ENCODE results near the gene GALNT2. TPM values are rescaled to one million over a fixed set of nuclear protein-coding genes. Genes with fewer than 3 reads are reported as not detected.
A peak's percentile ranks its signal among the peaks of the same experiment; 100 is the strongest.

The GALNT2 gene
- total and polyA plus RNA-seq, 3 experiments from 2014 or later, result 15.7 to 69.0 (median 65.6) TPM

DNA sequence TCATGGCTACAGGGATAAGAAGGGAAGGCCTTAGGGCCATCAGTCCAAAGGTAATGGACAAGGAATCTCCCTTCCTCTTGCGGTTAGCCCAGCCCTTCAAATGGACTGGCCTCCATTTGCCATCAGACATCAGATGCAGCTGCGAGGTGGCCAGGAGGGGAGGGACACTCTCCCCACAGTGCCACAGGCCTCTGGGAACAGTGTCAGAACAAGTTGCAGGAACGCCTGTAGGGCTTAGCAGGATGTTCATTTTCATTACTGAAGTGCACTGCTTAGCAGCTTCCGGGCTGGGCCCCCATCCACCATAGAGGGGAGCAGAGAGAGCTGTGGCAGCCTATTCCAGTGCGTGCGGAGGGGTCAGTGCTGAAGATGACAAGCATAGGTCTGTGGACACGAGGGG, 127.5 kb downstream of the GALNT2 start:
- Mint-ChIP-seq H3K9me3 (no peaks in the 10 kb centered on the region), H3K27ac (peak overlapping the region in 2 of 8 donors; percentile 75 to 93), H3K36me3 (peaks cover 0 to 25% (median 14%) of the 10 kb centered on the region in 3 donors), H3K4me3 (peak overlapping the region in 1 of 7 donors; percentile 30), H3K27me3 (no peaks in the 10 kb centered on the region), H3K4me1 (peaks cover 6 to 29% (median 15%) of the 10 kb centered on the region in 3 donors)
- DNase-seq, result no peak
- H3K9me3 ChIP-seq (ENCODE audit: low read length), result no peaks in the 10 kb centered on the region
- H3K27ac ChIP-seq (ENCODE audit: low read depth, low read length), result no peak overlapping the region
- H3K4me3 ChIP-seq (ENCODE audit: low read length), result no peak overlapping the region
- H3K27me3 ChIP-seq (ENCODE audit: insufficient read depth, low read length, poor library complexity, severe bottlenecking), result no peaks in the 10 kb centered on the region
- POLR2A ChIA-PET, result no interaction called here
- CTCF ChIA-PET, result no interaction called here
- no peaks in the 10 kb centered on the region for H3K36me3 ChIP-seq (ENCODE audit: insufficient read depth, low read length)
- H3K4me1 ChIP-seq (ENCODE audit: insufficient read depth, low read length), result no peaks in the 10 kb centered on the region

DNA sequence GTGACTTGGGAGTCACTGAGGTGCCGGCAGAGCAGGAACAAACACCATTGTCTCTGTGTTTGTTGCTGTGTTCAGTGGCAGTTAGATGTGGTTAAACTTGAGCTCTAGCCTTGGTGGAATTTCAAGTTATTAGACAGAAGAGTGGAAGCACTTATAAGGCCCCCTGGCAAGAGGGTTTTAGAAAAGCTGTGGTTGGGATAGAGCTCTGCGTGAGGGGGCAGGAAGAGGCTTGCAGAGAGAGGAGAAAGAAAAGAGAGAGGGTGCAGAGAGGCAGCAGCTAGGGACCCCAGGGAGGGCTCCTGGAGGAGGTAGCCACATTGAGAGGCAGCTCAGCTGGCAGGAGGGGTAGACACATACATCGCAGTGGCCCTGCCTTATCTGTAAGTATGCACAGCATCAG, 128.2 kb downstream of the GALNT2 start:
- Histone ChIP-seq H3K4me3 (ENCODE audit: low read length) (no peak overlapping the region), H3K27ac (ENCODE audit: low read depth, low read length) (no peak overlapping the region), H3K9me3 (ENCODE audit: low read length) (no peaks in the 10 kb centered on the region), H3K36me3 (ENCODE audit: insufficient read depth, low read length) (no peaks in the 10 kb centered on the region), H3K4me1 (ENCODE audit: insufficient read depth, low read length) (no peaks in the 10 kb centered on the region), H3K27me3 (ENCODE audit: insufficient read depth, low read length, poor library complexity, severe bottlenecking) (no peaks in the 10 kb centered on the region)
- POLR2A ChIA-PET, result no interaction called here
- CTCF ChIA-PET, result no interaction called here
- H3K4me3 Mint-ChIP-seq, result no peak overlapping the region
- H3K9me3 Mint-ChIP-seq, result no peaks in the 10 kb centered on the region
- peak overlapping the region in 2 of 8 donors; percentile 31 to 65 for H3K27ac Mint-ChIP-seq
- no peak for DNase-seq
- H3K36me3 Mint-ChIP-seq, result peaks cover 0 to 24% (median 12%) of the 10 kb centered on the region in 3 donors
- no peaks in the 10 kb centered on the region for H3K27me3 Mint-ChIP-seq
- H3K4me1 Mint-ChIP-seq, result peaks cover 4 to 24% (median 15%) of the 10 kb centered on the region in 3 donors

DNA sequence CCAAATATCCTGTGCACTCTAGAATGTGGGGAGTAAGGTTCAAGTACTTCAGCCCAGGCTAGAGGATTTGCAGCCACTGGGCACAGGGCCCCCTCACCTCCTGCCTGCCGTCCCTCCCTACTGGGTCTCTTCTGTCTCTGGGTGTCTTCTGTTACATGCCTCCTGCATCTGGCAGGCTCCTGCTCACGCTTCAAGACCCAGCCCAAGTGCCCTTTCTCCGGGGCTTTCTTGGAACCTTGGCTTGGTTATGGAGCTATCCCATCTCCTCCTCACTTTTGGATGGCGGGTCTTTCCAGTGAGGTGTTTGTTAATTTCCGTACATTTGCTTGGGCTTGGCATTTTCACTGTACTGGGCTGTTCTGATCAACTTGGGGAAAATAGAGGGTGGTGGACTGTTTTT, 129.0 kb downstream of the GALNT2 start:
- H3K27me3 ChIP-seq (ENCODE audit: insufficient read depth, low read length, poor library complexity, severe bottlenecking), result no peaks in the 10 kb centered on the region
- no peak overlapping the region for H3K4me3 ChIP-seq (ENCODE audit: low read length)
- no peaks in the 10 kb centered on the region for H3K9me3 ChIP-seq (ENCODE audit: low read length)
- Mint-ChIP-seq H3K27ac (no peak overlapping the region), H3K36me3 (peaks cover 0 to 20% (median 9%) of the 10 kb centered on the region in 3 donors), H3K4me1 (peaks cover 4 to 21% (median 15%) of the 10 kb centered on the region in 3 donors), H3K4me3 (no peak overlapping the region), H3K27me3 (no peaks in the 10 kb centered on the region), H3K9me3 (no peaks in the 10 kb centered on the region)
- DNase-seq, result no peak
- ChIA-PET POLR2A (no interaction called here), CTCF (no interaction called here)
- no peak overlapping the region for H3K27ac ChIP-seq (ENCODE audit: low read depth, low read length)
- no peaks in the 10 kb centered on the region for H3K4me1 ChIP-seq (ENCODE audit: insufficient read depth, low read length)
- H3K36me3 ChIP-seq (ENCODE audit: insufficient read depth, low read length), result no peaks in the 10 kb centered on the region

DNA sequence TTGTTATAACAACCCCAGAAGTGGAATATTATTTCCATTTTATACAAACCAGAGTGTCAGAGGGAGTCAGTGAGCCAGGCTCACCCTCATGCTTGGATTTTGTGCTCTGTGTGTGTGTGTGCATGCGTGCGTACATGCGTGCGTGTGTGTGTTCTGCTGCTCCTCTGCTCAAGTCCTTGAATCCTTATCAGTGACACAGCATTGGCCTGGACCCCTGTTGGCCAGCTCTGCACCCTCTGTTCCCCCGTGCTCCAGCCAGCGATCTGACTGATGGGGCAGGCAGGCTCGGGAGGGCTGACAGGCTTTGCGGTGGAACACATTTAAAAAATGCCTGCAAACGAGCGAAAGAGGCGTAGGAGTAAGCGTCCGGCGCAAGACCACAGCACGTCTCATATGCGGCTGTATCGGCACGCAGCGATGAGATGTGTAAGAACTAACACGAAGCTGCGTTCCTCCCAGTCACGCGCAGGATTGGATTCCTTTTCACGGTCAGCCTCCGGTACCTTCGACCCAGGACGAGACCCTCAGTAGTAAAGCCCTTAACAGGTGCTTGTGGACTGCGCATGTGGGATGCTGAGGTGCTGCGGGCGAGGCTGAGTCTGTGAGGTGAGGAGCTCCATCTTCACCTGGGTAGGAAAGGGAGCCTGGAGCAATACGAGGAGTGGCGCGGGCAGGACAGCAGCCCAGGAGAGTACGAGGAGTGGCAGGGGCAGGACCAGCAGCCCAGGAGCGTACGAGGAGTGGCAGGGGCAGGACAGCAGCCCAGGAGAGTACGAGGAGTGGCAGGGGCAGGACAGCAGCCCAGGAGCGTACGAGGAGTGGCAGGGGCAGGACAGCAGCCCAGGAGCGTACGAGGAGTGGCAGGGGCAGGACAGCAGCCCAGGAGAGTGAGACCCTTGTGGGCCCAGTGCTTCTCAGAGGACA, 130.9 kb downstream of the GALNT2 start:
- Mint-ChIP-seq H3K9me3 (no peaks in the 10 kb centered on the region), H3K36me3 (peaks cover 0 to 23% (median 6%) of the 10 kb centered on the region in 3 donors), H3K27me3 (no peaks in the 10 kb centered on the region), H3K4me1 (peaks cover 5 to 15% (median 14%) of the 10 kb centered on the region in 3 donors), H3K4me3 (peak overlapping the region in 1 of 7 donors; percentile 27), H3K27ac (no peak overlapping the region)
- Histone ChIP-seq H3K27ac (ENCODE audit: low read depth, low read length) (no peak overlapping the region), H3K4me1 (ENCODE audit: insufficient read depth, low read length) (no peaks in the 10 kb centered on the region), H3K27me3 (ENCODE audit: insufficient read depth, low read length, poor library complexity, severe bottlenecking) (no peaks in the 10 kb centered on the region), H3K4me3 (ENCODE audit: low read length) (no peak overlapping the region), H3K36me3 (ENCODE audit: insufficient read depth, low read length) (no peaks in the 10 kb centered on the region), H3K9me3 (ENCODE audit: low read length) (no peaks in the 10 kb centered on the region)
- POLR2A ChIA-PET, result no interaction called here
- CTCF ChIA-PET, result no interaction called here
- no peak for DNase-seq

DNA sequence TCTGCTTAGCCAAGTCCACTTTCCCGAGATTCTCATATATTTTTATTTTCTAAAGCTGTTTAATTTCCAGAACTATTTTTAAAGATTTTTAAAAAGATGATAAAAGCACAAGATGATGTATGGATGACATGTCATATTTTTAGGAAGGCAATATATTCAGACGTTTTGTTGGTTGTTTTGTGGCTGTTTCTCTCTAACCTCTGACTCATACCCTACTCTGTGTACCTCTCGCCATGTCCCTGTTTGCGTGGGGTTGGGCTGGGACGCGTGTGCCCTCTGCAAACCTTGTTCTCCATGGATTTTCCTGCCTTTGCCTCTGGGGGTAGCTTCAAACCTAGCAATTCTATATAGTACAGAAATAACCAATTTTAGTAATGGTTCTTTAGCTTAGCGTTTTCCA, 132.0 kb downstream of the GALNT2 start:
- Histone ChIP-seq H3K36me3 (ENCODE audit: insufficient read depth, low read length) (no peaks in the 10 kb centered on the region), H3K9me3 (ENCODE audit: low read length) (no peaks in the 10 kb centered on the region), H3K4me3 (ENCODE audit: low read length) (no peak overlapping the region), H3K4me1 (ENCODE audit: insufficient read depth, low read length) (no peaks in the 10 kb centered on the region), H3K27ac (ENCODE audit: low read depth, low read length) (no peak overlapping the region), H3K27me3 (ENCODE audit: insufficient read depth, low read length, poor library complexity, severe bottlenecking) (no peaks in the 10 kb centered on the region)
- ChIA-PET CTCF (interaction anchor here (0.6 kb wide), 1 partner anchor 31 kb away, joined by 3 read pairs; no protein-coding TSS in a partner anchor), POLR2A (no interaction called here)
- Mint-ChIP-seq H3K4me1 (peaks cover 5 to 15% (median 11%) of the 10 kb centered on the region in 3 donors), H3K36me3 (peaks cover 0 to 30% (median 6%) of the 10 kb centered on the region in 3 donors), H3K4me3 (no peak overlapping the region), H3K9me3 (no peaks in the 10 kb centered on the region), H3K27me3 (no peaks in the 10 kb centered on the region), H3K27ac (peak overlapping the region in 1 of 8 donors; percentile 11)
- no peak for DNase-seq

DNA sequence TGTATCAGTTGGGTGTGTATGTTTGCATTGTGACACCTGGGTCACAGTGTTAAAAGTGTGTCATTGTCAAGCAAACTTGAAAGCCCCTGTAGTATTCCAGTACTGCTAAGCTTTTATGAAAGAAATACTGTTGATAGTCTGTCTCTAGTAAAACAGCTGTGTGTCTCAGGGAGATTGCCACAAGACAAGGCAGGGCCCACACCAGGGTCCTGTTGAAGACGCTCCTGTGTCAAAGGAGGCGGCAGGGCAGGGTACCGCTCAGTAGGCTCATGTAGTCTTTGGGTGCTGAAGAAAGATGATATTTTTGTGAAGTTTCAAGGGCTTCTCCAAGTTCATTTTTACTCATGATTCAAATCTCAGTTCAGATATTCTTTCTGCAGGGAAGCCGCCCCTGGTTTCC, 132.5 kb downstream of the GALNT2 start:
- no peak for DNase-seq
- H3K4me1 Mint-ChIP-seq, result peaks cover 5 to 14% (median 10%) of the 10 kb centered on the region in 3 donors
- H3K27ac Mint-ChIP-seq, result peak overlapping the region in 1 of 8 donors; percentile 2
- Histone ChIP-seq H3K27me3 (ENCODE audit: insufficient read depth, low read length, poor library complexity, severe bottlenecking) (no peaks in the 10 kb centered on the region), H3K9me3 (ENCODE audit: low read length) (no peaks in the 10 kb centered on the region), H3K4me1 (ENCODE audit: insufficient read depth, low read length) (no peaks in the 10 kb centered on the region), H3K4me3 (ENCODE audit: low read length) (no peak overlapping the region), H3K27ac (ENCODE audit: low read depth, low read length) (no peak overlapping the region), H3K36me3 (ENCODE audit: insufficient read depth, low read length) (peaks cover 3% of the 10 kb centered on the region)
- H3K9me3 Mint-ChIP-seq, result no peaks in the 10 kb centered on the region
- H3K36me3 Mint-ChIP-seq, result peaks cover 0 to 34% (median 10%) of the 10 kb centered on the region in 3 donors
- H3K27me3 Mint-ChIP-seq, result no peaks in the 10 kb centered on the region
- no peak overlapping the region for H3K4me3 Mint-ChIP-seq
- ChIA-PET CTCF (no interaction called here), POLR2A (interaction anchor here (0.7 kb wide), 1 partner anchor 27 kb away, joined by 8 read pairs; no protein-coding TSS in a partner anchor)

DNA sequence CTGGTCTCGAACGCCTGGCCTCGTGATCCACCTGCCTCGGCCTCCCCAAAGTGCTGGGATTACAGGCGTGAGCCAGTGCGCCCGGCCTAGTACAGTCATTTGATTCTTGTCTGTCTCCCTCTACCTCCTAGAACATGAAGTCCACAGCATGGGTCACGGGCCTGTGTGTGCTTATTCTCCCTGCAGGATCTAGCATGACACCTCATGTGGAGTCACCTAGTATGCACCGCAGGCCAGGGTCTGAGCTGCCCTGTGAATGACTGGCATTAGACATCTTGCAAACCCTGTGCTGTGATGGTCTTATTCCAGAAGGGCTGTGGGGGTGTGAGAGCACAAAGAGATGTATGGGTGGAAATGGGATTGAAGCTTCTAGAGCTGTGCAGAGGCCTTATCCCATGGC, 133.2 kb downstream of the GALNT2 start:
- POLR2A ChIA-PET, result no interaction called here
- peak overlapping the region in 1 of 8 donors; percentile 44 for H3K27ac Mint-ChIP-seq

DNA sequence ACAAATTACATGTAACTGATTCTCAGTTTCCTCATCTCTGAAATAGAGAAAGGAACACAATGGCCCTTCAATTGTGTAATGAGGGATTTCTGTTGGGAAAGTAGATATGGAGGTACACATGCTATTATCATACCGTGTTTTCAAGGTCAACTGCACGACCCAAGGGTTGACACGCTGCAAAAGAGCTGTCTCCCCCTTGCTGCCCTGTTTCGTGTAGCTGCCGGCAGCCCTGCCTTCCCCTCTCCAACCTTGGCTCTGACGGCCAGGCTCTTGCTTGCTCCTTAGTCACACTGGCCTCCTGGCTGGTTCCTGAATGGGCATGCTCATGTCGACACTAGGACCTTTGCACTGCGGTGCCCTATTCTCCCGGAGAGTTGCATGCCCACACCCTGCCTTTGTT, 134.4 kb downstream of the GALNT2 start:
- POLR2A ChIA-PET, result no interaction called here

More for the DNA sequence above, 133.2 kb downstream of the GALNT2 start:
- Mint-ChIP-seq H3K4me1 (peaks cover 3 to 11% (median 9%) of the 10 kb centered on the region in 3 donors), H3K36me3 (peaks cover 0 to 39% (median 11%) of the 10 kb centered on the region in 3 donors), H3K4me3 (no peak overlapping the region), H3K27me3 (no peaks in the 10 kb centered on the region), H3K9me3 (no peaks in the 10 kb centered on the region)
- CTCF ChIA-PET, result no interaction called here
- no peak overlapping the region for H3K4me3 ChIP-seq (ENCODE audit: low read length)
- H3K36me3 ChIP-seq (ENCODE audit: insufficient read depth, low read length), result peaks cover 4% of the 10 kb centered on the region
- no peak for DNase-seq
- H3K9me3 ChIP-seq (ENCODE audit: low read length), result no peaks in the 10 kb centered on the region
- H3K4me1 ChIP-seq (ENCODE audit: insufficient read depth, low read length), result no peaks in the 10 kb centered on the region
- no peaks in the 10 kb centered on the region for H3K27me3 ChIP-seq (ENCODE audit: insufficient read depth, low read length, poor library complexity, severe bottlenecking)
- no peak overlapping the region for H3K27ac ChIP-seq (ENCODE audit: low read depth, low read length)

More for the DNA sequence above, 134.4 kb downstream of the GALNT2 start:
- no peak for DNase-seq
- Histone ChIP-seq H3K4me3 (ENCODE audit: low read length) (no peak overlapping the region), H3K27me3 (ENCODE audit: insufficient read depth, low read length, poor library complexity, severe bottlenecking) (no peaks in the 10 kb centered on the region), H3K36me3 (ENCODE audit: insufficient read depth, low read length) (peaks cover 4% of the 10 kb centered on the region), H3K9me3 (ENCODE audit: low read length) (no peaks in the 10 kb centered on the region), H3K27ac (ENCODE audit: low read depth, low read length) (no peak overlapping the region), H3K4me1 (ENCODE audit: insufficient read depth, low read length) (no peaks in the 10 kb centered on the region)
- Mint-ChIP-seq H3K27me3 (no peaks in the 10 kb centered on the region), H3K4me1 (peaks cover 3 to 9% (median 7%) of the 10 kb centered on the region in 3 donors), H3K9me3 (no peaks in the 10 kb centered on the region), H3K4me3 (no peak overlapping the region), H3K27ac (peak overlapping the region in 2 of 8 donors; percentile 14 to 34), H3K36me3 (peaks cover 0 to 49% (median 16%) of the 10 kb centered on the region in 3 donors)
- CTCF ChIA-PET, result no interaction called here
